Stimulated activated CD8-positive, alpha-beta memory T cell treated with anti-CD3 and anti-CD28 coated beads, Interleukin-12 subunit alpha, Interleukin-12 subunit beta, amount 100 ng/mL, for 24 hours (primary cell): ENCODE data around the gene MTA3.

Experiments
- DNase-seq: peaks from one replicate; pipeline ENCODE4 v3.0.0-alpha.2; 2020; ENCODE audit errors: extremely low read depth

Gene MTA3

GRCh38 chr2:42762823-42763804 lies 194.7 kb downstream of the MTA3 start:
- no peak for DNase-seq

GRCh38 chr2:42764096-42764495 lies 195.7 kb downstream of the MTA3 start, which contains the start of gene OXER1:
Gene OXER1, minus strand, starts transcription at chr2:42764135. Its CDS starts 73 bp downstream, at chr2:42764062.
- DNase-seq = no peak

GRCh38 chr2:42764901-42765300 lies 196.5 kb downstream of the MTA3 start:
- no peak for DNase-seq

- DNase-seq = no peak
These were observed 197.3 kb downstream of the MTA3 start for GRCh38 chr2:42765686-42766085.

- no peak for DNase-seq
These were observed 198.9 kb downstream of the MTA3 start for GRCh38 chr2:42767080-42767898.

- DNase-seq = no peak
These were observed 199.7 kb downstream of the MTA3 start for GRCh38 chr2:42767899-42768705.

GRCh38 chr2:42768706-42769256 lies 200.3 kb downstream of the MTA3 start:
- DNase-seq = no peak

GRCh38 chr2:42769583-42770287 lies 201.3 kb downstream of the MTA3 start:
- no peak for DNase-seq

- no peak for DNase-seq
These were observed 202.1 kb downstream of the MTA3 start for GRCh38 chr2:42770288-42771131.

- DNase-seq = no peak
These were observed 203.2 kb downstream of the MTA3 start for GRCh38 chr2:42771546-42772153.

GRCh38 chr2:42775186-42775585 lies 206.8 kb downstream of the MTA3 start:
- no peak for DNase-seq

GRCh38 chr2:42775810-42776209 lies 207.4 kb downstream of the MTA3 start:
- no peak for DNase-seq

- DNase-seq = no peak
These were observed 209.7 kb downstream of the MTA3 start for GRCh38 chr2:42777883-42778805.

GRCh38 chr2:42781181-42781580 lies 212.7 kb downstream of the MTA3 start:
- DNase-seq = no peak

GRCh38 chr2:42783511-42783910 lies 215.1 kb downstream of the MTA3 start:
- DNase-seq = no peak

GRCh38 chr2:42784204-42784880 lies 215.9 kb downstream of the MTA3 start:
- no peak for DNase-seq

- no peak for DNase-seq
These were observed 218.3 kb downstream of the MTA3 start for GRCh38 chr2:42786561-42787345.
